HCT116 (cell line): Measurements from ENCODE around the gene RAD18. TPM values are rescaled to one million over a fixed set of nuclear protein-coding genes. Genes with fewer than 3 reads are reported as not detected.

Source experiments
- ATAC-seq: fragments of 200-7000 bp; cut with Tn5 transposase; 2 replicates; pipeline ENCODE4 v1.9.1; 2020; ENCODE audit warnings: mild to moderate bottlenecking, moderate library complexity
- BruUV-seq: library from RNA; stranded (reverse); fragments of 400-500 nt; replicated peaks from 2 replicates; lab custom pipeline; 2021; lab: Mats Ljungman, UMichigan
- CTCF ChIA-PET: fragments of 300-600 bp; sonication (Branson Sonifier 250); formaldehyde crosslinking; loops from one replicate; lab custom pipeline; 2021; ENCODE audit warnings: antibody characterized with exemption; lab: Charles Lee
- POLR2A ChIA-PET: fragments of 300-600, 350-600 bp; sonication (Branson Sonifier 250); formaldehyde crosslinking; loops from one replicate; lab custom pipeline; 2021; ENCODE audit warnings: antibody characterized with exemption; lab: Charles Lee
- RAD21 ChIA-PET, 2 experiments: fragments of 300-600 bp; sonication (Branson Sonifier 250); formaldehyde crosslinking; loops; one replicate each; lab custom pipeline; 2023; ENCODE audit warnings: low total read pairs in 2 of 2; ENCODE audit not compliant: uncharacterized antibody in 2 of 2, unreplicated experiment in 2 of 2, low non-redundant PET in 1 of 2; lab: Charles Lee
- DNase-seq: peaks from one replicate; pipeline ENCODE4 v3.0.0-alpha.2; 2010; ENCODE audit warnings: low read depth, low spot score
- H2AFZ ChIP-seq: fragments of 200-600 bp; shearing (Covaris generic), sonication (generic); 2 replicates; pipeline ENCODE4 v1.6.1; 2017; ENCODE audit warnings: low read depth, mixed run types, mixed read lengths, antibody characterized with exemption, low read length; ENCODE audit not compliant: poor library complexity, severe bottlenecking
- H3K27ac ChIP-seq: 2 replicates; pipeline ENCODE4 v1.5.1; 2012; ENCODE audit warnings: low read depth, low read length
- H3K27me3 ChIP-seq: fragments of 200-600 bp; sonication (generic); 2 replicates; pipeline ENCODE4 v1.6.1; 2016; ENCODE audit warnings: mixed run types, low read length, mixed read lengths; ENCODE audit not compliant: insufficient read depth
- H3K36me3 ChIP-seq, 2 experiments: fragments of 200-500 bp in 1 of 2; fragments of 200-600 bp in 1 of 2; sonication (Bioruptor generic) in 1 of 2; sonication (generic) in 1 of 2; 2 replicates each; pipeline versions ENCODE4 v1.5.1 to v1.6.1; 2014 to 2016; ENCODE audit warnings: low read length in 2 of 2, inconsistent platforms in 1 of 2, mixed read lengths in 1 of 2, mixed run types in 1 of 2; ENCODE audit not compliant: insufficient read depth in 2 of 2, control insufficient read depth in 1 of 2
- H3K4me1 ChIP-seq, 2 experiments: fragments of 200-600 bp in 1 of 2; sonication (generic) in 1 of 2; 2 replicates each; pipeline versions ENCODE4 v1.5.1 to v1.6.1; 2012 to 2017; ENCODE audit warnings: low read length in 2 of 2, inconsistent platforms in 1 of 2, mild to moderate bottlenecking in 1 of 2, mixed read lengths in 1 of 2, mixed run types in 1 of 2, moderate library complexity in 1 of 2; ENCODE audit not compliant: insufficient read depth in 2 of 2, control insufficient read depth in 1 of 2
- H3K4me2 ChIP-seq: fragments of 200-600 bp; sonication (generic); 2 replicates; pipeline ENCODE4 v1.6.1; 2017; ENCODE audit warnings: mixed run types, low read length, mixed read lengths
- H3K4me3 ChIP-seq, 2 experiments: fragments of 200-600 bp in 1 of 2; sonication (generic) in 1 of 2; replicated peaks in 1 of 2; 2 replicates each; pipeline ENCODE4 v1.5.1; 2011 to 2016; ENCODE audit warnings: low read length in 2 of 2, control low read depth in 1 of 2, low read depth in 1 of 2, mild to moderate bottlenecking in 1 of 2, mixed read lengths in 1 of 2, mixed run types in 1 of 2
- H3K79me2 ChIP-seq: fragments of 200-600 bp; sonication (generic); 2 replicates; pipeline ENCODE4 v1.6.1; 2017; ENCODE audit warnings: mild to moderate bottlenecking, mixed run types, low read length, moderate library complexity, mixed read lengths; ENCODE audit not compliant: insufficient read depth
- H3K9ac ChIP-seq: fragments of 200-600 bp; sonication (generic); 2 replicates; pipeline ENCODE4 v1.6.1; 2016; ENCODE audit warnings: low read length, mixed read lengths
- H3K9me2 ChIP-seq: fragments of 200-600 bp; sonication (generic), shearing (Covaris generic); 2 replicates; pipeline ENCODE4 v1.6.1; 2017; ENCODE audit warnings: mixed run types, mild to moderate bottlenecking, moderate library complexity; ENCODE audit not compliant: insufficient read depth
- H3K9me3 ChIP-seq, 2 experiments: fragments of 200-500 bp in 1 of 2; fragments of 200-600 bp in 1 of 2; sonication (Bioruptor generic) in 1 of 2; sonication (generic) in 1 of 2; 2 replicates each; pipeline ENCODE4 v1.6.1; 2014 to 2017; ENCODE audit warnings: low read length in 2 of 2, mixed read lengths in 2 of 2, inconsistent platforms in 1 of 2, low read depth in 1 of 2, mild to moderate bottlenecking in 1 of 2, mixed run types in 1 of 2, moderate library complexity in 1 of 2; ENCODE audit not compliant: control insufficient read depth in 1 of 2, insufficient read depth in 1 of 2
- H4K20me1 ChIP-seq: fragments of 200-600 bp; sonication (generic), shearing (Covaris generic); 2 replicates; pipeline ENCODE4 v1.6.1; 2017; ENCODE audit warnings: mixed run types, mild to moderate bottlenecking, moderate library complexity; ENCODE audit not compliant: insufficient read depth
- EGR1 ChIP-seq: IDR thresholded peaks from 2 replicates; pipeline ENCODE4 v1.6.1; 2012; ENCODE audit warnings: low read depth
- ELF1 ChIP-seq: IDR thresholded peaks from 2 replicates; pipeline ENCODE4 v1.6.1; 2012; ENCODE audit warnings: low read depth, borderline replicate concordance
- EZH2 ChIP-seq: fragments of 200-600 bp; sonication (generic); IDR thresholded peaks from 2 replicates; pipeline ENCODE4 v1.6.1; 2017; ENCODE audit warnings: antibody characterized with exemption, mixed run types
- EZH2phosphoT487 ChIP-seq: fragments of 200-600 bp; IDR thresholded peaks from 2 replicates; pipeline ENCODE4 v1.6.1; 2018; ENCODE audit warnings: antibody characterized with exemption, borderline replicate concordance
- FOSL1 ChIP-seq: IDR thresholded peaks from 2 replicates; pipeline ENCODE4 v1.6.1; 2012; ENCODE audit warnings: low read depth
- JUND ChIP-seq: IDR thresholded peaks from 2 replicates; pipeline ENCODE4 v1.6.1; 2012
- MAX ChIP-seq: IDR thresholded peaks from 2 replicates; pipeline ENCODE4 v1.6.1; 2012
- POLR2A ChIP-seq: IDR thresholded peaks from 2 replicates; pipeline ENCODE4 v1.7.0; 2011; ENCODE audit warnings: borderline replicate concordance; ENCODE audit not compliant: insufficient read depth, insufficient read length; ENCODE audit errors: extremely low read depth
- POLR2AphosphoS5 ChIP-seq: IDR thresholded peaks from 2 replicates; pipeline ENCODE4 v1.6.1; 2011; ENCODE audit warnings: mild to moderate bottlenecking, low read depth, low read length, moderate library complexity
- REST ChIP-seq: IDR thresholded peaks from 2 replicates; pipeline ENCODE4 v1.6.1; 2012; ENCODE audit warnings: low read depth
- SIN3A ChIP-seq: IDR thresholded peaks from 2 replicates; pipeline ENCODE4 v1.6.1; 2012; ENCODE audit warnings: low read depth
- SP1 ChIP-seq: IDR thresholded peaks from 2 replicates; pipeline ENCODE4 v1.6.1; 2012; ENCODE audit warnings: low read depth
- SRF ChIP-seq: IDR thresholded peaks from 2 replicates; pipeline ENCODE4 v1.6.1; 2012; ENCODE audit warnings: low read depth
- TCF7L2 ChIP-seq: IDR thresholded peaks from 2 replicates; pipeline ENCODE4 v1.7.0; 2011; ENCODE audit warnings: borderline replicate concordance, inconsistent platforms; ENCODE audit not compliant: insufficient read depth, insufficient read length; ENCODE audit errors: extremely low read depth
- YY1 ChIP-seq: IDR thresholded peaks from 2 replicates; pipeline ENCODE4 v1.6.1; 2011; ENCODE audit warnings: low read length, low read depth, moderate library complexity, mild to moderate bottlenecking; ENCODE audit not compliant: insufficient replicate concordance; ENCODE audit errors: extremely low read depth
- ZBTB33 ChIP-seq: IDR thresholded peaks from 2 replicates; pipeline ENCODE4 v1.6.1; 2011; ENCODE audit warnings: mild to moderate bottlenecking, low read length, moderate library complexity; ENCODE audit not compliant: insufficient replicate concordance; ENCODE audit errors: extremely low read depth
- ZFX ChIP-seq: fragments of 450-650 bp; IDR thresholded peaks from 2 replicates; pipeline ENCODE4 v1.6.1; 2017
- intact Hi-C: fragments of 100-400 bp; cut with micrococcal nuclease; formaldehyde crosslinking; loops from 2 replicates; pipeline ENCODE4 v1.10.0; 2022
- total RNA-seq: library from RNA; stranded (reverse); gene quantifications from one replicate; pipeline ENCODE4 v1.2.1, GENCODE V29; 2021; ENCODE audit not compliant: unreplicated experiment

The RAD18 gene
- total RNA-seq, 1 experiment from 2014 or later = 28.7 TPM

- Histone ChIP-seq H3K4me3 (no peak overlapping the region), H3K27me3 (no peaks in the 10 kb centered on the region), H3K27ac (no peak overlapping the region), H3K9me2 (no peaks in the 10 kb centered on the region), H4K20me1 (no peaks in the 10 kb centered on the region), H2AFZ (no peak overlapping the region), H3K9ac (no peak overlapping the region), H3K9me3 (no peaks in the 10 kb centered on the region), H3K4me2 (no peak overlapping the region), H3K36me3 (no peaks in the 10 kb centered on the region), H3K79me2 (no peaks in the 10 kb centered on the region), H3K4me1 (no peaks in the 10 kb centered on the region)
- TF ChIP-seq EZH2 (no peak), POLR2A (no peak), POLR2AphosphoS5 (no peak), SRF (no peak), EGR1 (no peak), TCF7L2 (no peak), SP1 (no peak), REST (no peak), JUND (no peak), YY1 (no peak), ZBTB33 (no peak), MAX (no peak), EZH2phosphoT487 (no peak), ZFX (no peak), FOSL1 (no peak), SIN3A (no peak), ELF1 (no peak)
- RAD21 ChIA-PET = no interaction called here
- no peak for DNase-seq
- ATAC-seq = no peak
- CTCF ChIA-PET = no interaction called here
- BruUV-seq = no TSS peak
- intact Hi-C loops = no loop called here
- POLR2A ChIA-PET = no interaction called here
These were observed 124.4 kb downstream of the RAD18 start for GRCh38 chr3:8838765-8839423.
